ENCODE measurements around the gene TMEM259. TPM values are rescaled to one million over a fixed set of nuclear protein-coding genes. Genes with fewer than 3 reads are reported as not detected.

TMEM259 gene
- total and polyA plus RNA-seq, 2 of the 8 experiments (the other 6 are each of a cell fraction or from before 2014, with no cell fraction given) = 140 to 243 TPM

- Histone ChIP-seq H3K79me2 (ENCODE audit: control insufficient read depth in 1 of 2, insufficient read depth in 2 of 2, low read length in 2 of 2) (peaks cover 31 to 72% of the 10 kb centered on the region in 2 experiments), H4K8ac (ENCODE audit: extremely low read depth, insufficient read depth, low read length) (peak overlapping the region; percentile 22), H3K27me3 (replicated peaks in 1 of 4; ENCODE audit: control insufficient read depth in 3 of 4, extremely low read depth in 1 of 4, insufficient read depth in 3 of 4, low read length in 3 of 4) (no peaks in the 10 kb centered on the region), H4K91ac (replicated peaks; ENCODE audit: insufficient read length, low read length) (no peak overlapping the region), H3K36me3 (ENCODE audit: control insufficient read depth in 2 of 4, insufficient read depth in 4 of 4, low read length in 3 of 4) (peaks cover 8 to 40% (median 9%) of the 10 kb centered on the region in 4 experiments; a peak in 6 of 8 replicates), H3K23me2 (ENCODE audit: low read depth, low read length) (peaks cover 6% of the 10 kb centered on the region), H2BK15ac (ENCODE audit: low read length) (no peak overlapping the region), H3K79me1 (ENCODE audit: low read depth, low read length) (peaks cover 22% of the 10 kb centered on the region), H2BK120ac (replicated peaks; ENCODE audit: low read depth, low read length) (no peak overlapping the region), H3K9me3 (ENCODE audit: insufficient read depth in 2 of 2, low read depth in 1 of 2, low read length in 1 of 2) (no peaks in the 10 kb centered on the region), H3K56ac (replicated peaks; ENCODE audit: insufficient read length, low read depth, low read length) (no peak overlapping the region), H3K27ac (ENCODE audit: low read depth, low read length) (peak overlapping the region; percentile 32; the same call in 1 of the 2 replicates), H3K4me1 (replicated peaks in 1 of 4; ENCODE audit: control insufficient read depth in 3 of 4, insufficient read depth in 4 of 4, low read length in 3 of 4) (peaks cover 0 to 35% (median 25%) of the 10 kb centered on the region in 4 experiments; a peak in 5 of 7 replicates), H4K5ac (ENCODE audit: insufficient read length, low read depth, low read length) (no peak overlapping the region), H3K14ac (ENCODE audit: insufficient read length) (no peak overlapping the region), H3K4me3 (ENCODE audit: extremely low read depth in 1 of 4, insufficient read depth in 2 of 4, low read depth in 3 of 4, low read length in 4 of 4) (peak overlapping the region in 1 of 4 experiments; percentile 1; a peak in 1 of 8 replicates), H3K4ac (replicated peaks; ENCODE audit: insufficient read length, low read depth, low read length) (no peak overlapping the region), H2AFZ (ENCODE audit: low read length) (no peak overlapping the region), H2BK20ac (ENCODE audit: low read length) (no peak overlapping the region), H2AK5ac (ENCODE audit: low read depth, low read length) (no peak overlapping the region), H2BK5ac (ENCODE audit: low read depth, low read length) (0 out of 2 replicates have a peak overlapping the region, but pooled peaks have one; percentile 21), H3K4me2 (ENCODE audit: insufficient read depth in 1 of 2, low read depth in 2 of 2, low read length in 2 of 2) (peak overlapping the region; percentile 3 to 56; a peak in 2 of 4 replicates), H3K18ac (ENCODE audit: extremely low read depth, low read length) (peak overlapping the region; percentile 19; the same call in 1 of the 2 replicates), H3K9ac (replicated peaks in 1 of 4; ENCODE audit: extremely low read depth in 1 of 4, low read depth in 3 of 4, low read length in 3 of 4) (no peak overlapping the region), H4K20me1 (replicated peaks in 1 of 2; ENCODE audit: control insufficient read depth in 1 of 2, insufficient read depth in 2 of 2, low read length in 2 of 2) (peaks cover 38 to 51% of the 10 kb centered on the region in 2 experiments), H2BK12ac (ENCODE audit: low read depth, low read length) (no peak overlapping the region), H3K23ac (ENCODE audit: insufficient read length) (no peak overlapping the region)
- WGBS, 2 experiments (ENCODE audit: extremely low coverage in 1 of 2, insufficient coverage in 1 of 2, insufficient read length in 1 of 2, insufficient replicate concordance in 2 of 2, low coverage in 1 of 2, low lambda C conversion rate in 2 of 2, missing lambda C conversion rate in 1 of 2) = 94% methylated on average over 27 of the region's 29 CpGs; no CpG with 5 or more reads in 1 of the 2 experiments
- ChIA-PET CTCF (ENCODE audit: partially characterized antibody) (interaction anchor here (0.6 to 2.3 kb wide), 7 partner anchors 8 to 98 kb away, joined by 3 to 5 read pairs (median 3); no protein-coding TSS in a partner anchor), POLR2A (ENCODE audit: partially characterized antibody) (interaction anchor here (1.1 to 6.4 kb wide), 5 partner anchors 11 to 79 kb away, joined by 3 to 62 read pairs (median 3); partner anchors contain the start of genes ABCA7 and CNN2)
- no peak for FAIRE-seq
- TF ChIP-seq RXRA (IDR thresholded peaks at IDR 0.05; ENCODE audit: insufficient read depth, low read depth, low read length) = no peak
- TF ChIP-seq KDM1A (IDR thresholded peaks at IDR 0.05; ENCODE audit: borderline replicate concordance, low read length) = no peak
- DNase-seq (ENCODE audit: low read depth in 1 of 2, low spot score in 2 of 2) = no peak
Measured at GRCh38 chr19:1015061-1015781, 5.7 kb downstream of the TMEM259 start.

All from H1 (cell line).